HEK293 (cell line): ENCODE measurements around the gene ZNF865.

ENCODE experiments used
- CTCF ChIA-PET: fragments of 350-600 bp; formaldehyde crosslinking; extraction: SDS; loops from one replicate; lab custom pipeline; 2021; ENCODE audit warnings: antibody characterized with exemption; lab: Yijun Ruan, JAX
- POLR2A ChIA-PET: fragments of 300-600 bp; formaldehyde crosslinking; extraction: SDS; loops from one replicate; lab custom pipeline; 2020; ENCODE audit warnings: antibody characterized with exemption, inconsistent platforms; lab: Yijun Ruan, JAX
- H3K27ac ChIP-seq: fragments of 200-500 bp; sonication (Bioruptor generic); 2 replicates; pipeline ENCODE4 v1.5.1; 2014; ENCODE audit warnings: low read depth, low read length, control low read depth, inconsistent platforms; ENCODE audit errors: extremely low read depth
- H3K36me3 ChIP-seq, 2 experiments: fragments of 200-500 bp in 1 of 2; sonication (Bioruptor generic) in 1 of 2; 1 replicate in 1 of 2; 2 replicates in 1 of 2; pipeline ENCODE4 v1.5.1; 2014 to 2017; ENCODE audit warnings: inconsistent platforms in 2 of 2, low read length in 2 of 2; ENCODE audit not compliant: control insufficient read depth in 2 of 2, insufficient read depth in 1 of 2
- H3K4me1 ChIP-seq: fragments of 200-500 bp; sonication (Bioruptor generic); 2 replicates; pipeline ENCODE4 v1.5.1; 2014; ENCODE audit warnings: mild to moderate bottlenecking, low read length, inconsistent platforms; ENCODE audit not compliant: control insufficient read depth, insufficient read depth
- H3K4me3 ChIP-seq: 2 replicates; pipeline ENCODE4 v1.5.1; 2011; ENCODE audit warnings: low read depth, mild to moderate bottlenecking, control low read depth, low read length, moderate library complexity
- H3K9me3 ChIP-seq: fragments of 200-500 bp; sonication (Bioruptor generic); 2 replicates; pipeline ENCODE4 v1.5.1; 2014; ENCODE audit warnings: low read depth, low read length, inconsistent platforms; ENCODE audit not compliant: control insufficient read depth, insufficient read depth
- GLIS2 ChIP-seq: fragments of 450-650 bp; formaldehyde crosslinking; IDR thresholded peaks from 2 replicates; pipeline ENCODE4 v1.5.1; 2016; ENCODE audit warnings: missing biosample characterization, missing genetic modification characterization
- SP2 ChIP-seq: fragments of 450-650 bp; formaldehyde crosslinking; IDR thresholded peaks from 2 replicates; pipeline ENCODE4 v1.5.1; 2016; ENCODE audit warnings: missing biosample characterization, missing genetic modification characterization
- SP3 ChIP-seq: fragments of 450-650 bp; formaldehyde crosslinking; IDR thresholded peaks from 2 replicates; pipeline ENCODE4 v1.5.1; 2016; ENCODE audit warnings: missing biosample characterization, missing genetic modification characterization
- ZBTB17 ChIP-seq: fragments of 450-650 bp; formaldehyde crosslinking; IDR thresholded peaks from 2 replicates; pipeline ENCODE4 v1.5.1; 2016; ENCODE audit warnings: missing biosample characterization, missing genetic modification characterization
- ZBTB20 ChIP-seq: fragments of 450-650 bp; formaldehyde crosslinking; IDR thresholded peaks from 2 replicates; pipeline ENCODE4 v1.5.1; 2016; ENCODE audit warnings: missing biosample characterization, missing genetic modification characterization
- ZNF155 ChIP-seq: fragments of 450-650 bp; formaldehyde crosslinking; IDR thresholded peaks from 2 replicates; pipeline ENCODE4 v1.5.1; 2016; ENCODE audit warnings: missing biosample characterization, missing genetic modification characterization
- ZNF184 ChIP-seq: fragments of 450-650 bp; IDR thresholded peaks from 2 replicates; pipeline ENCODE4 v1.5.1; 2018; ENCODE audit warnings: missing biosample characterization, mild to moderate bottlenecking, missing genetic modification characterization
- ZNF248 ChIP-seq: fragments of 450-650 bp; formaldehyde crosslinking; IDR thresholded peaks from 2 replicates; pipeline ENCODE4 v1.5.1; 2017; ENCODE audit warnings: missing biosample characterization, missing genetic modification characterization
- ZNF335 ChIP-seq: fragments of 450-650 bp; formaldehyde crosslinking; conservative IDR thresholded peaks from 2 replicates; pipeline ENCODE4 v1.5.1; 2016; ENCODE audit warnings: missing biosample characterization, missing genetic modification characterization
- ZNF366 ChIP-seq: fragments of 450-650 bp; formaldehyde crosslinking; conservative IDR thresholded peaks from 2 replicates; pipeline ENCODE4 v1.5.1; 2016; ENCODE audit warnings: missing biosample characterization, missing genetic modification characterization
- ZNF398 ChIP-seq: fragments of 450-650 bp; formaldehyde crosslinking; IDR thresholded peaks from 2 replicates; pipeline ENCODE4 v1.5.1; 2017; ENCODE audit warnings: missing biosample characterization, missing genetic modification characterization
- ZNF416 ChIP-seq: fragments of 450-650 bp; formaldehyde crosslinking; IDR thresholded peaks from 2 replicates; pipeline ENCODE4 v1.5.1; 2016; ENCODE audit warnings: missing biosample characterization, missing genetic modification characterization
- ZNF600 ChIP-seq: fragments of 450-650 bp; formaldehyde crosslinking; IDR thresholded peaks from 2 replicates; pipeline ENCODE4 v1.5.1; 2016; ENCODE audit warnings: missing biosample characterization, missing genetic modification characterization
- ZXDB ChIP-seq: fragments of 450-650 bp; formaldehyde crosslinking; IDR thresholded peaks from 2 replicates; pipeline ENCODE4 v1.5.1; 2016; ENCODE audit warnings: missing biosample characterization, missing genetic modification characterization
- TF ChIP-seq, protein P1 (sequence below): fragments of 450-650 bp; formaldehyde crosslinking; IDR thresholded peaks from 2 replicates; pipeline ENCODE4 v1.5.1; 2016; ENCODE audit warnings: missing biosample characterization, missing genetic modification characterization
- TF ChIP-seq, protein P2 (sequence below): fragments of 450-650 bp; formaldehyde crosslinking; IDR thresholded peaks from 2 replicates; pipeline ENCODE4 v1.5.1; 2016; ENCODE audit warnings: missing biosample characterization, missing genetic modification characterization, low read depth
- TF ChIP-seq, protein P3 (sequence below): fragments of 450-650 bp; formaldehyde crosslinking; IDR thresholded peaks from 2 replicates; pipeline ENCODE4 v1.5.1; 2016; ENCODE audit warnings: missing biosample characterization, missing genetic modification characterization
- TF ChIP-seq, protein P4 (sequence below): fragments of 450-650 bp; formaldehyde crosslinking; IDR thresholded peaks from 2 replicates; pipeline ENCODE4 v1.5.1; 2016; ENCODE audit warnings: missing biosample characterization, missing genetic modification characterization

ZNF865 gene

GRCh38 chr19:55578761-55579747 is 26.4 kb upstream of the ZNF865 start (continued):
- TF ChIP-seq, protein P1, sequence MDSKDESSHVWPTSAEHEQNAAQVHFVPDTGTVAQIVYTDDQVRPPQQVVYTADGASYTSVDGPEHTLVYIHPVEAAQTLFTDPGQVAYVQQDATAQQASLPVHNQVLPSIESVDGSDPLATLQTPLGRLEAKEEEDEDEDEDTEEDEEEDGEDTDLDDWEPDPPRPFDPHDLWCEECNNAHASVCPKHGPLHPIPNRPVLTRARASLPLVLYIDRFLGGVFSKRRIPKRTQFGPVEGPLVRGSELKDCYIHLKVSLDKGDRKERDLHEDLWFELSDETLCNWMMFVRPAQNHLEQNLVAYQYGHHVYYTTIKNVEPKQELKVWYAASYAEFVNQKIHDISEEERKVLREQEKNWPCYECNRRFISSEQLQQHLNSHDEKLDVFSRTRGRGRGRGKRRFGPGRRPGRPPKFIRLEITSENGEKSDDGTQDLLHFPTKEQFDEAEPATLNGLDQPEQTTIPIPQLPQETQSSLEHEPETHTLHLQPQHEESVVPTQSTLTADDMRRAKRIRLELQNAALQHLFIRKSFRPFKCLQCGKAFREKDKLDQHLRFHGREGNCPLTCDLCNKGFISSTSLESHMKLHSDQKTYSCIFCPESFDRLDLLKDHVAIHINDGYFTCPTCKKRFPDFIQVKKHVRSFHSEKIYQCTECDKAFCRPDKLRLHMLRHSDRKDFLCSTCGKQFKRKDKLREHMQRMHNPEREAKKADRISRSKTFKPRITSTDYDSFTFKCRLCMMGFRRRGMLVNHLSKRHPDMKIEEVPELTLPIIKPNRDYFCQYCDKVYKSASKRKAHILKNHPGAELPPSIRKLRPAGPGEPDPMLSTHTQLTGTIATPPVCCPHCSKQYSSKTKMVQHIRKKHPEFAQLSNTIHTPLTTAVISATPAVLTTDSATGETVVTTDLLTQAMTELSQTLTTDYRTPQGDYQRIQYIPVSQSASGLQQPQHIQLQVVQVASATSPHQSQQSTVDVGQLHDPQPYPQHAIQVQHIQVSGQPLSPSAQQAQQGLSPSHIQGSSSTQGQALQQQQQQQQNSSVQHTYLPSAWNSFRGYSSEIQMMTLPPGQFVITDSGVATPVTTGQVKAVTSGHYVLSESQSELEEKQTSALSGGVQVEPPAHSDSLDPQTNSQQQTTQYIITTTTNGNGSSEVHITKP (tag by site-specific recombination): no peak
- no peak for TF ChIP-seq ZNF416

DNA sequence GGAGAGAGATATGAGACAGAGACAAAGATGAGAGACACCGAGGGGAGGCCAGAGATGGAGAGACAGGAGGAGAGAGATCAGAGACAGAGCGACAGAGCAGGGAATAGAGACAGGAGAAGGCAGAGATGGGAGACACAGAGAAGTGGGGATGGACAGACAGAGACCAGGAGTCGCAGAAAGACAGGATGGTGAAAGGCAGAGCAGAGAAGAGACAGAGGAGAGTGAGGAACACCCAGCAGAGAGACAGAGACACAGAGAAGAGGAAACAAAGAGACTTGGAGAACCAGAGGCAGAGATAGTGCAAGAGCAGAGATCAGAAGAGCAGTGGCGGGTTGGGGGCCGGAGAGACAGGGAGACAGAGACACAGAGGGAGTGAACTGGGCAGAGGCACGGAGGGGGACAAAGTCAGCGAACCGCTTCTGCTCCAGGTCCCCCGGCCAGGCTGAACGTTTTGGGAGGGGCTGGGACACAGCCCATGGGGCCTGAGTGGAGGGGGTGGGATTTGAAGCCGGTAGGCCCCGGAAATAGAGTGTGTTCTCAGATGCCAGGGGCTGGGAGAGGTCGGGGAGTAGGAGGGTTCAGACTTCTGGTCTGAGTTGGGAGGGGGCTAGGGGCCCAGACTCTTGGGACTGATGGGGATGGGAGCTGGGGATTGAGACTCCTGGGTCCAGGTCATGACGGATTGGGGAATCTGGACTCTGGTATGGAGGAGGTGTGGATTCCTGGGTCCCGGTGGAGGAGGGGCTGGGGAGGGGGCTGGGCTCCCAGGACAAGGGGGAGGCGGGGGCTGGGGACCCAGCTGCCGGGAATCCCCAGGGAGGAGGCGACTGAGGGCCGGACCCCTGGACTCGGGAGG is 25.5 kb upstream of the ZNF865 start:
- ChIA-PET CTCF (interaction anchor here (0.6 to 0.7 kb wide), 3 partner anchors 10 to 75 kb away, joined by 3 to 4 read pairs (median 3); no protein-coding TSS in a partner anchor), POLR2A (interaction anchor here (0.7 to 3.2 kb wide), 6 partner anchors 9 to 1463 kb away, joined by 3 to 21 read pairs (median 4); partner anchors contain the start of genes FIZ1 and ZNF524)
- Histone ChIP-seq H3K27ac (peak overlapping the region; percentile 80), H3K4me1 (no peaks in the 10 kb centered on the region), H3K36me3 (peaks cover 9 to 20% of the 10 kb centered on the region in 2 experiments; a peak in 2 of 3 replicates), H3K9me3 (no peaks in the 10 kb centered on the region), H3K4me3 (peak overlapping the region; percentile 100)
- TF ChIP-seq ZBTB20 (tag by site-specific recombination) (peak; percentile 40; the same call in 1 of the 2 replicates), ZXDB (tag by site-specific recombination) (peak; percentile 51; the same call in 1 of the 2 replicates), ZNF600 (peak; percentile 10; the same call in 1 of the 2 replicates), ZNF366 (tag by site-specific recombination) (peak; percentile 93), ZNF416 (no peak), SP2 (tag by site-specific recombination) (peak; percentile 80), ZNF184 (no peak), ZNF335 (tag by site-specific recombination) (peak; percentile 57), SP3 (tag by site-specific recombination) (peak; percentile 78), ZBTB17 (peak; percentile 76; the same call in 1 of the 2 replicates), GLIS2 (tag by site-specific recombination) (peak; percentile 42; the same call in 1 of the 2 replicates), ZNF155 (tag by site-specific recombination) (no peak), ZNF398 (tag by site-specific recombination) (peak; percentile 73), ZNF248 (tag by site-specific recombination) (no peak)
- TF ChIP-seq, protein P2, sequence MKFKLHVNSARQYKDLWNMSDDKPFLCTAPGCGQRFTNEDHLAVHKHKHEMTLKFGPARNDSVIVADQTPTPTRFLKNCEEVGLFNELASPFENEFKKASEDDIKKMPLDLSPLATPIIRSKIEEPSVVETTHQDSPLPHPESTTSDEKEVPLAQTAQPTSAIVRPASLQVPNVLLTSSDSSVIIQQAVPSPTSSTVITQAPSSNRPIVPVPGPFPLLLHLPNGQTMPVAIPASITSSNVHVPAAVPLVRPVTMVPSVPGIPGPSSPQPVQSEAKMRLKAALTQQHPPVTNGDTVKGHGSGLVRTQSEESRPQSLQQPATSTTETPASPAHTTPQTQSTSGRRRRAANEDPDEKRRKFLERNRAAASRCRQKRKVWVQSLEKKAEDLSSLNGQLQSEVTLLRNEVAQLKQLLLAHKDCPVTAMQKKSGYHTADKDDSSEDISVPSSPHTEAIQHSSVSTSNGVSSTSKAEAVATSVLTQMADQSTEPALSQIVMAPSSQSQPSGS (tag by site-specific recombination): no peak
- TF ChIP-seq, protein P3, sequence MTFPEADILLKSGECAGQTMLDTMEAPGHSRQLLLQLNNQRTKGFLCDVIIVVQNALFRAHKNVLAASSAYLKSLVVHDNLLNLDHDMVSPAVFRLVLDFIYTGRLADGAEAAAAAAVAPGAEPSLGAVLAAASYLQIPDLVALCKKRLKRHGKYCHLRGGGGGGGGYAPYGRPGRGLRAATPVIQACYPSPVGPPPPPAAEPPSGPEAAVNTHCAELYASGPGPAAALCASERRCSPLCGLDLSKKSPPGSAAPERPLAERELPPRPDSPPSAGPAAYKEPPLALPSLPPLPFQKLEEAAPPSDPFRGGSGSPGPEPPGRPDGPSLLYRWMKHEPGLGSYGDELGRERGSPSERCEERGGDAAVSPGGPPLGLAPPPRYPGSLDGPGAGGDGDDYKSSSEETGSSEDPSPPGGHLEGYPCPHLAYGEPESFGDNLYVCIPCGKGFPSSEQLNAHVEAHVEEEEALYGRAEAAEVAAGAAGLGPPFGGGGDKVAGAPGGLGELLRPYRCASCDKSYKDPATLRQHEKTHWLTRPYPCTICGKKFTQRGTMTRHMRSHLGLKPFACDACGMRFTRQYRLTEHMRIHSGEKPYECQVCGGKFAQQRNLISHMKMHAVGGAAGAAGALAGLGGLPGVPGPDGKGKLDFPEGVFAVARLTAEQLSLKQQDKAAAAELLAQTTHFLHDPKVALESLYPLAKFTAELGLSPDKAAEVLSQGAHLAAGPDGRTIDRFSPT (tag by site-specific recombination): no peak
- TF ChIP-seq, protein P4, sequence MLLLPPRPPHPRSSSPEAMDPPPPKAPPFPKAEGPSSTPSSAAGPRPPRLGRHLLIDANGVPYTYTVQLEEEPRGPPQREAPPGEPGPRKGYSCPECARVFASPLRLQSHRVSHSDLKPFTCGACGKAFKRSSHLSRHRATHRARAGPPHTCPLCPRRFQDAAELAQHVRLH (tag by site-specific recombination): no peak
- TF ChIP-seq, protein P1 (tag by site-specific recombination): peak; percentile 21; the same call in 1 of the 2 replicates
